ENCODE measurements around the gene R3HDM1. TPM values are rescaled to one million over a fixed set of nuclear protein-coding genes. Genes with fewer than 3 reads are reported as not detected.

Gene R3HDM1
- total RNA-seq, 8 experiments from 2014 or later = 19.0 to 157 (median 30.6) TPM

DNA sequence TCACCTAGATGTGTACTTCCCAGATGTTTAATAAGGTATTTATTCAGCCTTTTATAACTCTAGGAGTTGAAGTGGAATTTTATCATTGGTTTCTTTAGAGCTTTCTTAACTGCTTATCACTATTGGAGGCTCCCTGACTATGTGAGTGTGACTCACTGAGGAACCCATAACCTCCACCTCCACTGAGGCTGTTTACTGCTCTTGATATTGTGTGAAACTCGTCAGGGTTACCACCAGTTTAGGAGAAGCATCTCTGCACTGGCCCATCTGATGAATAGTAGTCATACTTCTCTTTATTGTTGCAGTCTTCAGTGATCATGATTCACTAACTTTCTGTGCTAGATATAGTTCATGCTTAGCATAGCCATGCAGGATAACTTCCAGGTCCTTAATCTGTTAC is 130.8 kb downstream of the R3HDM1 start:
- Histone ChIP-seq H3K4me1 (replicated peaks in 1 of 2) (peaks cover 6 to 13% of the 10 kb centered on the region in 2 donors), H3K27ac (no peak overlapping the region), H3K4me3 (no peak overlapping the region)
- in situ Hi-C loops (cut with MboI; ENCODE audit: low pct_unique_long_range_greater_than_20kb in 2 of 9, low sequenced_read_pairs in 9 of 9, unreplicated experiment in 9 of 9) = no loop called here
- ATAC-seq (replicated peaks in 6 of 8) = peak in 2 of 8 experiments; percentile 24 to 51
- WGBS, 10 experiments = 71 to 100% (median 100%) methylated on average over 1 of the region's 1 CpG; no CpG with 5 or more reads in 5 of the 10 experiments

- H3K4me3 ChIP-seq = no peak overlapping the region
- peaks cover 6 to 16% of the 10 kb centered on the region in 2 donors for H3K4me1 ChIP-seq (replicated peaks in 1 of 2)
- no peak overlapping the region for H3K27ac ChIP-seq
- ATAC-seq (replicated peaks in 6 of 8) = peak in 1 of 8 experiments; percentile 22
- in situ Hi-C loops (cut with MboI; ENCODE audit: low pct_unique_long_range_greater_than_20kb in 2 of 9, low sequenced_read_pairs in 9 of 9, unreplicated experiment in 9 of 9) = no loop called here
Observed at GRCh38 chr2:135663148-135663700, 131.9 kb downstream of the R3HDM1 start.

GRCh38 chr2:135664623-135665068 is 133.4 kb downstream of the R3HDM1 start:
- Histone ChIP-seq H3K4me3 (no peak overlapping the region), H3K4me1 (replicated peaks in 1 of 2) (peaks cover 6 to 16% of the 10 kb centered on the region in 2 donors), H3K27ac (no peak overlapping the region)
- in situ Hi-C loops (cut with MboI; ENCODE audit: low pct_unique_long_range_greater_than_20kb in 2 of 9, low sequenced_read_pairs in 9 of 9, unreplicated experiment in 9 of 9) = no loop called here
- ATAC-seq (replicated peaks in 6 of 8) = peak in 7 of 8 experiments; percentile 40 to 91 (median 78)

GRCh38 chr2:135667045-135667444 is 135.8 kb downstream of the R3HDM1 start:
- in situ Hi-C loops (cut with MboI; ENCODE audit: low pct_unique_long_range_greater_than_20kb in 2 of 9, low sequenced_read_pairs in 9 of 9, unreplicated experiment in 9 of 9) = no loop called here
- H3K4me1 ChIP-seq (replicated peaks in 1 of 2) = peaks cover 6 to 16% of the 10 kb centered on the region in 2 donors
- ATAC-seq (replicated peaks in 6 of 8) = peak in 3 of 8 experiments; percentile 28 to 37 (median 32)
- H3K4me3 ChIP-seq = no peak overlapping the region
- no peak overlapping the region for H3K27ac ChIP-seq

GRCh38 chr2:135674453-135674852 is 143.2 kb downstream of the R3HDM1 start:
- no peak overlapping the region for H3K4me3 ChIP-seq
- no peaks in the 10 kb centered on the region for H3K4me1 ChIP-seq (replicated peaks in 1 of 2)
- in situ Hi-C loops (cut with MboI; ENCODE audit: low pct_unique_long_range_greater_than_20kb in 2 of 9, low sequenced_read_pairs in 9 of 9, unreplicated experiment in 9 of 9) = no loop called here
- 25 to 100% (median 100%) methylated on average over 1 of the region's 1 CpG; no CpG with 5 or more reads in 1 of the 10 experiments for WGBS, 10 experiments
- H3K27ac ChIP-seq = no peak overlapping the region
- no peak for ATAC-seq (replicated peaks in 6 of 8)

GRCh38 chr2:135676031-135676430 is 144.7 kb downstream of the R3HDM1 start:
- Histone ChIP-seq H3K27ac (no peak overlapping the region), H3K4me3 (no peak overlapping the region), H3K4me1 (replicated peaks in 1 of 2) (no peaks in the 10 kb centered on the region)
- in situ Hi-C loops (cut with MboI; ENCODE audit: low pct_unique_long_range_greater_than_20kb in 2 of 9, low sequenced_read_pairs in 9 of 9, unreplicated experiment in 9 of 9) = no loop called here
- no peak for ATAC-seq (replicated peaks in 6 of 8)
- WGBS, 10 experiments = 80 to 100% (median 100%) methylated on average over 1 to 3 of the region's 3 CpGs

DNA sequence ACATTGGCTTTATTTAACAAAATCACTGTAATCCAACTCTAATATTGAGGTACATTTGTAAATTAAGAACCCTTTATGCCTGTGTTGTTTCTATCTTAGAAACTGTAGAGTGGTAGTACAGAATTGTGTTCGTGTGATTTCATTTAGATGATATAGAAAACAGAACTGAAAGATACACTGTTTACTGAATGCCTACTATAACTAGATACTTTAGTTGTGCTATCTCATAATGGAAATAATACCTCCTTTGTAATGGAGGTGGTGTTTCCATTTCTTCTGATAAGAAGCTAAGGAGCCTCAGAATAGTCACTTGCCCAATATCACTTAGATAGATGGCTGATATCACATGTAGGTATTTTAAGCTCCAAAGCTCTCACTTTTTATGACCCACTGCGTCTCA is 147.8 kb downstream of the R3HDM1 start:
- in situ Hi-C loops (cut with MboI; ENCODE audit: low pct_unique_long_range_greater_than_20kb in 2 of 9, low sequenced_read_pairs in 9 of 9, unreplicated experiment in 9 of 9) = no loop called here
- H3K4me1 ChIP-seq (replicated peaks in 1 of 2) = no peaks in the 10 kb centered on the region
- no peak overlapping the region for H3K4me3 ChIP-seq
- no peak for ATAC-seq (replicated peaks in 6 of 8)
- WGBS, 10 experiments = 92 to 100% (median 100%) methylated on average over 1 to 2 of the region's 2 CpGs; no CpG with 5 or more reads in 4 of the 10 experiments
- H3K27ac ChIP-seq = no peak overlapping the region

DNA sequence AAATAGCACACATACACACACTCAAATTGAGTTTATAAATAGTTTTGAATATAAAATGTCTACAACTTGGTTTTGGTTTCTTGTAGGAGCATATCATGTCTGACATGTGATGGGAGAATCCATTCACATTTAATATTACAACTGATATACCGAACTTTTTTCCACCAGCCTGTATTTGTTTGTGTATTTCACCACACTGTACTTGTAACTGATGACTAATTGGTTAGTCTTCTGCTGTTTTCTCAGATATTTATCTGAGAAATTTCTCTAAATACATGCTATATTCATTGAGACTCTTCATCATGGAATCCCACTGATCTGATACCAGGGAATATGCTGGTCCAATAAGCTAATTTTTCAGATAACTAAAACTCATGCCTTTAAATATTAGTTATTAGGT is 154.1 kb downstream of the R3HDM1 start:
- in situ Hi-C loops (cut with MboI; ENCODE audit: low pct_unique_long_range_greater_than_20kb in 2 of 9, low sequenced_read_pairs in 9 of 9, unreplicated experiment in 9 of 9) = no loop called here

DNA sequence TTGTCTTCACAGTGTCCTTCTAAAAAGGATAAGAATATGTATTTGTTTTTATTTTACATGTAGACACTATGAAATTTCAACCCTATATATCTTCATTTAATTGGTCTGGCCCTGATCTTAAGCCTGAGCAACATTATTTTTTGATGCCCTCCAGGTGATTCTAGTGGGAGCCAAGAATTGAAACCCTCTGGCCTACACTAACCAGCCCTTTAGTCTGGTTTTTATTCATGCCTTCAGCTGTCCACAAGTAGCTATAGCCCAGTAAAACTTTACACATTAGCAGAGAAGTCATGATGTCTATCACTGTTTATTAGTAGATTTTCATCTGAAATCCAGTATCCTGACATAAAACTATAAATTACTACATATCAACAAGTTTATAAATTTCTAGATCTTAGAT is 157.7 kb downstream of the R3HDM1 start:
- in situ Hi-C loops (cut with MboI; ENCODE audit: low pct_unique_long_range_greater_than_20kb in 2 of 9, low sequenced_read_pairs in 9 of 9, unreplicated experiment in 9 of 9) = no loop called here
- ATAC-seq (replicated peaks in 6 of 8) = no peak
- Histone ChIP-seq H3K4me3 (no peak overlapping the region), H3K27ac (no peak overlapping the region), H3K4me1 (replicated peaks in 1 of 2) (no peaks in the 10 kb centered on the region)

More for the DNA sequence above, 154.1 kb downstream of the R3HDM1 start:
- no peak for ATAC-seq (replicated peaks in 6 of 8)
- WGBS, 10 experiments = 0 to 100% (median 85%) methylated on average over 1 of the region's 1 CpG; no CpG with 5 or more reads in 2 of the 10 experiments
- Histone ChIP-seq H3K4me3 (no peak overlapping the region), H3K4me1 (replicated peaks in 1 of 2) (no peaks in the 10 kb centered on the region), H3K27ac (no peak overlapping the region)

- WGBS, 10 experiments = 75 to 100% (median 85%) methylated on average over 2 to 3 of the region's 3 CpGs; no CpG with 5 or more reads in 1 of the 10 experiments
- H3K4me1 ChIP-seq (replicated peaks in 1 of 2) = no peaks in the 10 kb centered on the region
- in situ Hi-C loops (cut with MboI; ENCODE audit: low pct_unique_long_range_greater_than_20kb in 2 of 9, low sequenced_read_pairs in 9 of 9, unreplicated experiment in 9 of 9) = no loop called here
- no peak for ATAC-seq (replicated peaks in 6 of 8)
- no peak overlapping the region for H3K4me3 ChIP-seq
- H3K27ac ChIP-seq = no peak overlapping the region
Observed at GRCh38 chr2:135689679-135690078, 158.4 kb downstream of the R3HDM1 start.

DNA sequence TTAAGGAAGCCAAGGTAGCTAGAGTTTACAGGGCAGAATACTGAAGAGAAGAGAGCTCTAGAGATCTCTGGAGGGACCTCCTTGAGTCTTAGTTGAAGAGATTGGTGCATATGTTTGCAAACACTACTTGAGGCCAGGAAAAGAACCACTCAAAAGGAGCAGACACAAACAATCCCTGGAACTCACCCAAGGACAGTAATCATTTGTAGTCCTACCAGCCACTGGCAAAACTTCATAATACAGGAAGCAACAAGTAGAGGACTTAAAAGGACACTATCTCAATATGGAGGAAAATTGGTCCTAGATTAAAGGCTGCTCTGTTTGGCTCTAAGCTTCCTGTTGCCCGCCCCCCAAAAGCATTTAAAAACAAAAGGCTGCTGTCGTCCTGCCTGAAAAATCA is 163.4 kb downstream of the R3HDM1 start:
- no peak for ATAC-seq (replicated peaks in 6 of 8)
- Histone ChIP-seq H3K4me1 (replicated peaks in 1 of 2) (no peaks in the 10 kb centered on the region), H3K4me3 (no peak overlapping the region), H3K27ac (no peak overlapping the region)
- 70 to 100% (median 88%) methylated on average over 1 to 2 of the region's 2 CpGs; no CpG with 5 or more reads in 3 of the 10 experiments for WGBS, 10 experiments
- in situ Hi-C loops (cut with MboI; ENCODE audit: low pct_unique_long_range_greater_than_20kb in 2 of 9, low sequenced_read_pairs in 9 of 9, unreplicated experiment in 9 of 9) = no loop called here

GRCh38 chr2:135698838-135699237 is 167.6 kb downstream of the R3HDM1 start:
- no peak for ATAC-seq (replicated peaks in 6 of 8)
- Histone ChIP-seq H3K27ac (no peak overlapping the region), H3K4me1 (replicated peaks in 1 of 2) (no peaks in the 10 kb centered on the region), H3K4me3 (no peak overlapping the region)
- in situ Hi-C loops (cut with MboI; ENCODE audit: low pct_unique_long_range_greater_than_20kb in 2 of 9, low sequenced_read_pairs in 9 of 9, unreplicated experiment in 9 of 9) = no loop called here
- WGBS, 10 experiments = 82 to 100% (median 98%) methylated on average over 1 to 2 of the region's 2 CpGs; no CpG with 5 or more reads in 1 of the 10 experiments

DNA sequence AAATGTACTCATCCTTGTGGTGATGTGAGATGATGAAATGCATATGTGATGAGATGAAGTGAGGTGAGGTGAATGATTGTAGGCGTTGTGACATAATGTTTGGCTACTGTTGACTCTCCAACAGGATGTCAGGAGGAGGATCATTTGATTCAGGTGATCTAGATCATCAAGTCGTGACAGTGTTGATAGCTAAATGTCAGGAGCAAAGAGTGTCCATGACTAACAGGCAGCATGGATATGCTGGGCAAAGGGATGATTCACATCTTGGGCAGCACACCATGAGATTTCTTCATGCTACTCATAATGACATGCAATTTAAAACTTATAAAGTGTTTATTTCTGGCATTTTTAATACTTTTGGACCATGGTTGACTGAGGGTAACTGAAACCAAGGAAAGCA is 170.2 kb downstream of the R3HDM1 start:
- no peak overlapping the region for H3K4me3 ChIP-seq
- in situ Hi-C loops (cut with MboI; ENCODE audit: low pct_unique_long_range_greater_than_20kb in 2 of 9, low sequenced_read_pairs in 9 of 9, unreplicated experiment in 9 of 9) = loop anchor here in 4 of 9 experiments (25.0 kb wide), 2 partner anchors 689 to 714 kb away; no protein-coding TSS in a partner anchor
- no peak overlapping the region for H3K27ac ChIP-seq
- WGBS, 10 experiments = 29 to 100% (median 97%) methylated on average over 1 to 2 of the region's 2 CpGs; no CpG with 5 or more reads in 4 of the 10 experiments
- ATAC-seq (replicated peaks in 6 of 8) = peak in 1 of 8 experiments; percentile 54
- no peaks in the 10 kb centered on the region for H3K4me1 ChIP-seq (replicated peaks in 1 of 2)

DNA sequence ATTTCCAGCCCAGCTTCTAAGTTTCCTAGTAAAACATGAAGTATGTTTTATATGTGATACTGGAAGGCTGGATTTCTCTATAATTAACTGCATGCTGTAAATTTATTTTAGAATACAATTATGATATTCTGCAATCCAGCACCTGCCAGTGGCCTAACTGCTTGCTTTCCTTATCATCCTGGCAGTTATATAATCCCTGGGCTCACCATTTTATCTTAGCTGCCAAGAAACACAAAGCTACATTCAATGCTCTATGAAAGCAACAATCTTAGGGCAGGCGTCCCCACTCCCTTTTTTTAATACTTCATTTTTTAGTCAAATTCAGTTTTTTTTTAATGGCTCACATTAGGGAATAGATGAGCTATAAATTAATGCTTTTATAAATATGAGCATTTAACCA is 172.0 kb downstream of the R3HDM1 start:
- ATAC-seq (replicated peaks in 6 of 8) = no peak
- no peak overlapping the region for H3K4me3 ChIP-seq
- no peaks in the 10 kb centered on the region for H3K4me1 ChIP-seq (replicated peaks in 1 of 2)
- H3K27ac ChIP-seq = no peak overlapping the region
- in situ Hi-C loops (cut with MboI; ENCODE audit: low pct_unique_long_range_greater_than_20kb in 2 of 9, low sequenced_read_pairs in 9 of 9, unreplicated experiment in 9 of 9) = loop anchor here in 4 of 9 experiments (25.0 kb wide), 2 partner anchors 691 to 716 kb away; no protein-coding TSS in a partner anchor
- 60 to 100% (median 86%) methylated on average over 1 of the region's 1 CpG; no CpG with 5 or more reads in 1 of the 10 experiments for whole genome bisulfite sequencing, 10 experiments
